Karpas-422 (cell line): ENCODE measurements around the gene ADAT3. TPM values are rescaled to one million over a fixed set of nuclear protein-coding genes. Genes with fewer than 3 reads are reported as not detected.

Experiments
- DNase-seq: peaks from one replicate; pipeline ENCODE4 v3.0.0-alpha.2; 2015
- H2AFZ ChIP-seq: fragments of 200-600 bp; sonication (generic); 2 replicates; pipeline ENCODE4 v1.6.1; 2014; ENCODE audit warnings: antibody characterized with exemption, low read length, mixed read lengths
- H3K27ac ChIP-seq: fragments of 200-600 bp; sonication (generic); 2 replicates; pipeline ENCODE4 v1.5.1; 2014; ENCODE audit warnings: mild to moderate bottlenecking, low read length, moderate library complexity
- H3K27me3 ChIP-seq: fragments of 200-600 bp; sonication (generic); 2 replicates; pipeline ENCODE4 v1.6.1; 2014; ENCODE audit warnings: low read length, mixed read lengths
- H3K36me3 ChIP-seq: fragments of 200-600 bp; sonication (generic); 2 replicates; pipeline ENCODE4 v1.6.1; 2014; ENCODE audit warnings: low read length, mixed read lengths; ENCODE audit not compliant: insufficient read depth
- H3K4me1 ChIP-seq: fragments of 200-600 bp; sonication (generic); 2 replicates; pipeline ENCODE4 v1.6.1; 2014; ENCODE audit warnings: mild to moderate bottlenecking, low read length, mixed read lengths
- H3K4me2 ChIP-seq: fragments of 200-600 bp; sonication (generic); 2 replicates; pipeline ENCODE4 v1.6.1; 2014; ENCODE audit warnings: low read length, low read depth, mild to moderate bottlenecking; ENCODE audit not compliant: poor library complexity, severe bottlenecking
- H3K4me3 ChIP-seq: fragments of 200-600 bp; sonication (generic); 2 replicates; pipeline ENCODE4 v1.5.1; 2014; ENCODE audit warnings: mild to moderate bottlenecking, antibody characterized with exemption, low read length, mixed read lengths
- H3K79me2 ChIP-seq: fragments of 200-600 bp; sonication (generic); 2 replicates; pipeline ENCODE4 v1.6.1; 2014; ENCODE audit warnings: mild to moderate bottlenecking, low read length, mixed read lengths
- H3K9ac ChIP-seq: fragments of 200-600 bp; sonication (generic); 2 replicates; pipeline ENCODE4 v1.6.0; 2014; ENCODE audit warnings: low read length
- H3K9me2 ChIP-seq: fragments of 200-600 bp; sonication (generic), shearing (Covaris generic); replicated peaks from 2 replicates; pipeline ENCODE4 v1.6.0; 2014; ENCODE audit warnings: mild to moderate bottlenecking, low read length, moderate library complexity; ENCODE audit not compliant: insufficient read depth
- H3K9me3 ChIP-seq: fragments of 300-700, 200-600 bp; sonication (generic); 2 replicates; pipeline ENCODE4 v1.6.1; 2014; ENCODE audit warnings: low read length, mixed read lengths
- H4K20me1 ChIP-seq: fragments of 200-600 bp; sonication (generic); 2 replicates; pipeline ENCODE4 v1.6.1; 2014; ENCODE audit warnings: mild to moderate bottlenecking, antibody characterized with exemption, low read length, low read depth; ENCODE audit not compliant: insufficient read depth
- total RNA-seq: library from RNA; depleted of rRNA; stranded (reverse); fragments of >200 nt; shearing (Covaris generic); gene quantifications from 2 replicates; pipeline ENCODE4 v1.2.3, GENCODE V29; 2014; ENCODE audit warnings: low replicate concordance

ADAT3 gene
- total RNA-seq, 1 experiment from 2014 or later, result 1.2 TPM

DNA sequence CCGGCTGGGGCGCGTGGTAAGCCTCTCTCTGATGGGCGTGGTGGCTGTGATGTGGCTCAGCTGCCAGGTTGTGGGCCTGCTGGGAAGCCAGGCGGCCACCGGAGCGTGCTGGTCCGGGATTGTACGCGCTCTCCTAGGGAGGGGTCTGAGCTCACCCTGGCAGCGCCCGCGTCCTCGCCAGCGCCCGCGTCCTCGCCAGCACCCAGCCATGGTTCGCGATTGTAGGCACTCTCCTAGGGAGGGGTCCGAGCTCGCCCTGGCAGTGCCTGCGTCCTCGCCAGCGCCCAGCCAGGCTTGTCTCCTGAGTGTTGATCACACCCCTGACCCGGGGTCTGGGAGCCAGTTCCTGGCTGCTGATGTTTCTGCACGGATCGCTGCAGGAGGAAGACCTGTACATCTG lies 13.8 kb downstream of the ADAT3 start:
- no peaks in the 10 kb centered on the region for H3K27me3 ChIP-seq
- no peak for DNase-seq
- no peaks in the 10 kb centered on the region for H4K20me1 ChIP-seq
- no peaks in the 10 kb centered on the region for H3K4me1 ChIP-seq
- H3K4me2 ChIP-seq, result no peak overlapping the region
- no peak overlapping the region for H3K9ac ChIP-seq
- 0 out of 2 replicates have a peak, but pooled peaks cover 3% of the 10 kb centered on the region for H3K36me3 ChIP-seq
- no peak overlapping the region for H3K27ac ChIP-seq
- H3K79me2 ChIP-seq, result no peaks in the 10 kb centered on the region
- H3K4me3 ChIP-seq, result no peak overlapping the region
- H2AFZ ChIP-seq, result no peak overlapping the region
- H3K9me3 ChIP-seq, result no peaks in the 10 kb centered on the region
- no peaks in the 10 kb centered on the region for H3K9me2 ChIP-seq

DNA sequence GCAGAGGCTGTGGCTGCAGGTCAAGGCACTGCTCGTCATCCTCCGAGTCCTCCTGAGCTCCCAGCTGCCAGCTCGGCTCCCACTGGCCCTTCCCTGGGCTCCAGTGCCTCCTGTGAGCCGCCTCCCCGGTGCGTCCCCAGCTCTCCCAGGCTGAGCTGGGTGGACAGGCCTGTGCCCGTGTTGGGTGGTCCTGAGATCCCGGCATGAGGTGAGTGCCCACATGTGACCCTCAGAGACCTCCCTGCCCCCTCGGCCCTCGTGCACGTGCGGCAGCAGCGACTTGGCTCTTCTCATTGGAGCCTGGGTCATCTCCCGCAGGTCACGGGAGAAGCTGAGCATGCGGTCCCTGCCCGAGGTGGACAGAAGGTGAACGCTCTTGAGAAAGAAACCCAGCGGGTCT lies 15.4 kb downstream of the ADAT3 start:
- Histone ChIP-seq H3K4me2 (no peak overlapping the region), H3K27me3 (no peaks in the 10 kb centered on the region), H3K36me3 (0 out of 2 replicates have a peak, but pooled peaks cover 3% of the 10 kb centered on the region), H4K20me1 (no peaks in the 10 kb centered on the region), H2AFZ (no peak overlapping the region), H3K4me3 (no peak overlapping the region), H3K9me2 (no peaks in the 10 kb centered on the region), H3K4me1 (no peaks in the 10 kb centered on the region), H3K79me2 (no peaks in the 10 kb centered on the region), H3K27ac (no peak overlapping the region), H3K9me3 (no peaks in the 10 kb centered on the region), H3K9ac (no peak overlapping the region)
- no peak for DNase-seq

DNA sequence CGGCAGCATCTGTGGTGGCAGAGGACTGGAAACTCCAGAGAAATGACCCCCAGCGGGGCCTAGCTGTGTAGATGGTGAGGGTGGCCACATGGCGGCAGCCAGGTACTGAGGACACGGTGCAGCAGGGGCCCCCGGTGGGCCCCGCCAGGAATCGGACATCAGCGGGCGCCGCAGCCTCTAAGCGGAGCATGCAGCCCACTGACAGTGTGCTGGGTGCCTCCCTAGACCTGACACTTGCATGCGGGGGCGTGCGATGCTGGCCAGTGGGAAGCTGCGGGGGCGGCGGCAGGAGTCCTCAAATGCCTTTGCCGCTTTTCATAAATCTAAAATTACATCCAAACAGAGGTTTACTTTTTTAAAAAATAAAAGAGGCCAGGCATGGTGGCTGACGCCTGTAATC lies 16.1 kb downstream of the ADAT3 start:
- Histone ChIP-seq H4K20me1 (no peaks in the 10 kb centered on the region), H3K9me2 (no peaks in the 10 kb centered on the region), H3K4me1 (no peaks in the 10 kb centered on the region), H3K9ac (no peak overlapping the region), H3K27me3 (no peaks in the 10 kb centered on the region), H3K79me2 (no peaks in the 10 kb centered on the region), H3K9me3 (no peaks in the 10 kb centered on the region), H3K36me3 (0 out of 2 replicates have a peak, but pooled peaks cover 3% of the 10 kb centered on the region), H2AFZ (no peak overlapping the region), H3K4me3 (no peak overlapping the region), H3K4me2 (no peak overlapping the region), H3K27ac (no peak overlapping the region)
- DNase-seq, result no peak

DNA sequence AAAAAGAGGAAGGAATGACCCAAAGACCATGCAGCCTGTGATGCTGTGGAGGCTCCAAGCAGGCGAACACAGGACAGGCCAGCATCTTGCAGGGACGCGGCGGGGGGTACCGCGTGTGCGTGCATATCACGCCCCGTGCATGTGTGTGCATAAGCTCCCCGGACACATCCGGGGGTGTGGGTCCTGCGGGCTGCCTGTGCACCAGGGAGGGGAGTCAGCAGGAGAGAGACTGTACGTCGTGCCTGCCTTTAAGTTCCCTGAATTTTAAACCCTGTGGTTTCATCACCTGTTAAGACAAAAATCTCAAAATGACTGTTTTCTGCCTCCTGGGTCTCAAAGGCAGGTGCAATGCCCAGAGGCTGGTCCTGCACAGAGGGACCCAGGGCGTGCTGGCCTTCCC lies 16.6 kb downstream of the ADAT3 start:
- Histone ChIP-seq H3K9me3 (no peaks in the 10 kb centered on the region), H4K20me1 (no peaks in the 10 kb centered on the region), H2AFZ (no peak overlapping the region), H3K4me1 (no peaks in the 10 kb centered on the region), H3K9me2 (no peaks in the 10 kb centered on the region), H3K4me3 (no peak overlapping the region), H3K4me2 (no peak overlapping the region), H3K27me3 (no peaks in the 10 kb centered on the region), H3K9ac (no peak overlapping the region), H3K36me3 (0 out of 2 replicates have a peak, but pooled peaks cover 3% of the 10 kb centered on the region), H3K27ac (no peak overlapping the region), H3K79me2 (no peaks in the 10 kb centered on the region)
- no peak for DNase-seq

GRCh38 chr19:1922803-1923202 lies 17.6 kb downstream of the ADAT3 start:
- H3K27me3 ChIP-seq, result no peaks in the 10 kb centered on the region
- H3K4me2 ChIP-seq, result no peak overlapping the region
- 0 out of 2 replicates have a peak, but pooled peaks cover 3% of the 10 kb centered on the region for H3K36me3 ChIP-seq
- no peak overlapping the region for H3K27ac ChIP-seq
- no peak overlapping the region for H3K4me3 ChIP-seq
- DNase-seq, result no peak
- H3K9me3 ChIP-seq, result no peaks in the 10 kb centered on the region
- H3K4me1 ChIP-seq, result no peaks in the 10 kb centered on the region
- no peak overlapping the region for H2AFZ ChIP-seq
- H3K9ac ChIP-seq, result no peak overlapping the region
- H3K79me2 ChIP-seq, result no peaks in the 10 kb centered on the region
- H4K20me1 ChIP-seq, result no peaks in the 10 kb centered on the region
- no peaks in the 10 kb centered on the region for H3K9me2 ChIP-seq

DNA sequence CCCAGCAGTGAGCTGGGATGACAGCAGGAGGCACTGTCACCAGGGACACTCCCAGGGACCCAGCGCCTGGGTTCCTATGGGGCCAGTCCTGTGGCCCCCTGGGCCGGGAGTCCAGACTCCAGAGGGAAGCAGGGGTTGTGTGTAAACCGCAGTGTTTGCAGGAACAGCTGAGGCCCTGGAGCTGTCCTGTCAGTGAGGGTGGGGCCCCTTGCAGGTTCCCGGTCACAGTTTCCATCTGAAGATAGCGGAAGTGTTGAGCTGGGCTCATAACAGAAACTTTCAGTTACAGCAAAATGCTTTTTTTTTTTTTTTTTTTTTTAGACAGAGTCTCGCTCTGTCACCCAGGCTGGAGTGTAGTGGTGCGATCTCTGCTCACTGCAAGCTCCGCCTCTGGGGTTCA lies 18.1 kb downstream of the ADAT3 start:
- H3K9ac ChIP-seq, result no peak overlapping the region
- H3K27me3 ChIP-seq, result no peaks in the 10 kb centered on the region
- no peaks in the 10 kb centered on the region for H3K9me2 ChIP-seq
- H3K4me1 ChIP-seq, result no peaks in the 10 kb centered on the region
- H3K27ac ChIP-seq, result no peak overlapping the region
- no peaks in the 10 kb centered on the region for H3K9me3 ChIP-seq
- no peak overlapping the region for H3K4me3 ChIP-seq
- no peak overlapping the region for H3K4me2 ChIP-seq
- H2AFZ ChIP-seq, result no peak overlapping the region
- no peak for DNase-seq
- H3K79me2 ChIP-seq, result no peaks in the 10 kb centered on the region
- 0 out of 2 replicates have a peak, but pooled peaks cover 3% of the 10 kb centered on the region for H3K36me3 ChIP-seq
- no peaks in the 10 kb centered on the region for H4K20me1 ChIP-seq

GRCh38 chr19:1924320-1924961 lies 19.2 kb downstream of the ADAT3 start:
- no peaks in the 10 kb centered on the region for H3K9me2 ChIP-seq
- H3K79me2 ChIP-seq, result no peaks in the 10 kb centered on the region
- H3K9ac ChIP-seq, result no peak overlapping the region
- H3K27me3 ChIP-seq, result no peaks in the 10 kb centered on the region
- no peak overlapping the region for H2AFZ ChIP-seq
- no peak for DNase-seq
- H3K27ac ChIP-seq, result no peak overlapping the region
- no peak overlapping the region for H3K4me3 ChIP-seq
- H4K20me1 ChIP-seq, result no peaks in the 10 kb centered on the region
- H3K4me2 ChIP-seq, result no peak overlapping the region
- no peaks in the 10 kb centered on the region for H3K9me3 ChIP-seq
- 0 out of 2 replicates have a peak, but pooled peaks cover 3% of the 10 kb centered on the region for H3K36me3 ChIP-seq
- H3K4me1 ChIP-seq, result peaks cover 5% of the 10 kb centered on the region

DNA sequence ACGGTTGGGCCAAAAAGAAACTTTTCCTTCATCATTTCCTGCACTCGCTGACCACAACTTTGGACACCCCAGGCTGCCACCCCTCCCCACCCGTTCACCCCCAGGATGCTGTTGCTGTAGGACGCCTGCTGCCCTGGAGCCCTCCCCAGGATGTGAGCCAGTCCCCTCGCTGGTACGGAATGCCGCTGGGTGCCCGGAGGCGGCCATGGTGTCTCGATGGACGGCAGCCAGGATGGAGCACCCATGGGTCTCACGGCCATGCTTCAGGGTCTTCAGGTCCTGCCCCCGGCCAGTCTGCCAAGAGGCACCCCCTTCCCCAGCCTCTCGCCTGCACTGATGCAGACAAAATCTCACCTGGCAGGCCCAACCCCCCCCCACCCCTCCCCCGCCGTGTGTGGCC lies 20.3 kb downstream of the ADAT3 start:
- no peaks in the 10 kb centered on the region for H3K9me2 ChIP-seq
- DNase-seq, result no peak
- no peaks in the 10 kb centered on the region for H4K20me1 ChIP-seq
- no peak overlapping the region for H3K4me2 ChIP-seq
- 0 out of 2 replicates have a peak, but pooled peaks cover 3% of the 10 kb centered on the region for H3K36me3 ChIP-seq
- H2AFZ ChIP-seq, result no peak overlapping the region
- no peaks in the 10 kb centered on the region for H3K27me3 ChIP-seq
- H3K79me2 ChIP-seq, result no peaks in the 10 kb centered on the region
- H3K4me3 ChIP-seq, result no peak overlapping the region
- no peaks in the 10 kb centered on the region for H3K9me3 ChIP-seq
- H3K27ac ChIP-seq, result no peak overlapping the region
- peaks cover 12% of the 10 kb centered on the region for H3K4me1 ChIP-seq
- H3K9ac ChIP-seq, result no peak overlapping the region
